A549 (cell line): ENCODE results near the gene FUT3. TPM values are rescaled to one million over a fixed set of nuclear protein-coding genes. Genes with fewer than 3 reads are reported as not detected.
A peak's percentile ranks its signal among the peaks of the same experiment; 100 is the strongest.

ENCODE experiments used
- ATAC-seq, 2 experiments: fragments of 200-7000 bp in 1 of 2; fragments of >200 bp in 1 of 2; cut with Nextera tagmentation in 1 of 2; cut with Tn5 transposase in 1 of 2; 3 replicates each; pipeline versions ENCODE4 v1.8.0 to v1.9.1; 2018 to 2020; ENCODE audit warnings: mild to moderate bottlenecking in 1 of 2, moderate library complexity in 1 of 2
- CTCF ChIA-PET: fragments of 300-600 bp; sonication (Branson Sonifier 250); formaldehyde crosslinking; extraction: SDS; loops from one replicate; lab custom pipeline; 2021; ENCODE audit warnings: antibody characterized with exemption, inconsistent platforms; lab: Yijun Ruan, JAX
- POLR2A ChIA-PET: fragments of 350-600 bp; formaldehyde crosslinking; extraction: SDS; loops from one replicate; lab custom pipeline; 2021; ENCODE audit warnings: antibody characterized with exemption, inconsistent platforms; lab: Yijun Ruan, JAX
- DNase-seq, 2 experiments: peaks; one replicate each; pipeline versions ENCODE4 v3.0.0 to v3.0.0-alpha.2; 2011 to 2016; ENCODE audit warnings: low read depth in 1 of 2, low spot score in 1 of 2
- FAIRE-seq: peaks from 2 replicates; lab custom pipeline; 2011; peaks lifted over from hg19 to GRCh38; lab: Jason Lieb, UNC
- H3K27ac ChIP-seq, 2 experiments: fragments of >200 bp; sonication (Bioruptor Twin); formaldehyde crosslinking; 3 replicates each; pipeline ENCODE4 v1.5.1; 2016 to 2017
- H3K4me1 ChIP-seq: fragments of >200 bp; sonication (Bioruptor Twin); formaldehyde crosslinking; 3 replicates; pipeline ENCODE4 v1.6.1; 2016
- H3K4me2 ChIP-seq: fragments of >200 bp; sonication (Bioruptor Twin); formaldehyde crosslinking; 3 replicates; pipeline ENCODE4 v1.6.1; 2016
- H3K4me3 ChIP-seq: fragments of >200 bp; sonication (Bioruptor Twin); formaldehyde crosslinking; 3 replicates; pipeline ENCODE4 v1.5.1; 2016
- H3K9me3 ChIP-seq: fragments of >200 bp; sonication (Bioruptor Twin); formaldehyde crosslinking; 3 replicates; pipeline ENCODE4 v1.6.1; 2016
- BHLHE40 ChIP-seq: IDR thresholded peaks from 2 replicates; pipeline ENCODE4 v1.6.1; 2012; ENCODE audit warnings: low read depth, low read length, inconsistent platforms
- CBX2 ChIP-seq: fragments of 200-600 bp; sonication (generic); IDR thresholded peaks from 2 replicates; pipeline ENCODE4 v1.6.1; 2016; ENCODE audit warnings: low read depth, mild to moderate bottlenecking, borderline replicate concordance
- CBX8 ChIP-seq: fragments of 200-600 bp; sonication (generic); IDR thresholded peaks from 2 replicates; pipeline ENCODE4 v1.6.1; 2016
- CEBPB ChIP-seq, 2 experiments: fragments of >200 bp in 1 of 2; sonication (Bioruptor Twin) in 1 of 2; formaldehyde crosslinking in 1 of 2; IDR thresholded peaks; 2 replicates each; pipeline ENCODE4 v1.6.1; 2012 to 2016
- CHD2 ChIP-seq: fragments of 150-350 bp; IDR thresholded peaks from 2 replicates; pipeline ENCODE4 v1.6.1; 2014; ENCODE audit warnings: low read length; ENCODE audit not compliant: partially characterized antibody
- CHD4 ChIP-seq: fragments of 200-600 bp; sonication (generic); IDR thresholded peaks from 2 replicates; pipeline ENCODE4 v1.6.1; 2016; ENCODE audit warnings: antibody characterized with exemption, mild to moderate bottlenecking, borderline replicate concordance
- EHF ChIP-seq: fragments of 250-450 bp; sonication (Bioruptor Pico); IDR thresholded peaks from 2 replicates; pipeline ENCODE4 v1.5.0; 2020; ENCODE audit warnings: mild to moderate bottlenecking
- EHMT2 ChIP-seq: fragments of 200-600 bp; sonication (generic); IDR thresholded peaks from 2 replicates; pipeline ENCODE4 v1.6.1; 2016; ENCODE audit warnings: antibody characterized with exemption, low read depth, mild to moderate bottlenecking, moderate library complexity
- EP300 ChIP-seq, 2 experiments: fragments of >200 bp; sonication (Bioruptor Twin); formaldehyde crosslinking; IDR thresholded peaks; 2 replicates in 1 of 2; 3 replicates in 1 of 2; pipeline ENCODE4 v1.6.1; 2016 to 2017
- ESRRA ChIP-seq: fragments of 150-350 bp; IDR thresholded peaks from 2 replicates; pipeline ENCODE4 v1.6.1; 2014; ENCODE audit warnings: mild to moderate bottlenecking, low read length, borderline replicate concordance
- HDAC2 ChIP-seq: fragments of 200-600 bp; sonication (generic); IDR thresholded peaks from 2 replicates; pipeline ENCODE4 v1.6.1; 2016
- HEYL ChIP-seq: fragments of 250-450 bp; sonication (Bioruptor Pico); IDR thresholded peaks from 2 replicates; pipeline ENCODE4 v1.8.0; 2021; ENCODE audit warnings: mild to moderate bottlenecking, moderate library complexity
- HOXB13 ChIP-seq: fragments of 250-450 bp; sonication (Bioruptor Pico); IDR thresholded peaks from 2 replicates; pipeline ENCODE4 v1.5.0; 2020; ENCODE audit warnings: low read depth, mild to moderate bottlenecking, moderate library complexity
- JUN ChIP-seq, 2 experiments: fragments of >200 bp; sonication (Bioruptor Twin); formaldehyde crosslinking; IDR thresholded peaks; 2 replicates in 1 of 2; 3 replicates in 1 of 2; pipeline ENCODE4 v1.6.1; 2016 to 2017
- JUNB ChIP-seq: fragments of >200 bp; sonication (Bioruptor Twin); formaldehyde crosslinking; IDR thresholded peaks from 2 replicates; pipeline ENCODE4 v1.6.1; 2016
- KDM1A ChIP-seq: fragments of 200-600 bp; sonication (generic); IDR thresholded peaks from 2 replicates; pipeline ENCODE4 v1.6.1; 2016; ENCODE audit warnings: low read depth, mild to moderate bottlenecking
- MAZ ChIP-seq: fragments of 150-350 bp; IDR thresholded peaks from 2 replicates; pipeline ENCODE4 v1.6.1; 2014; ENCODE audit warnings: antibody characterized with exemption, low read depth, low read length, borderline replicate concordance
- NPAS2 ChIP-seq: fragments of 250-450 bp; sonication (Bioruptor Pico); IDR thresholded peaks from 2 replicates; pipeline ENCODE4 v1.8.0; 2022; ENCODE audit warnings: mild to moderate bottlenecking, moderate library complexity, borderline replicate concordance
- POLR2A ChIP-seq: IDR thresholded peaks from 2 replicates; pipeline ENCODE4 v1.6.1; 2012; ENCODE audit warnings: mild to moderate bottlenecking, low read length
- ZFP36 ChIP-seq: fragments of 450-650 bp; IDR thresholded peaks from 2 replicates; pipeline ENCODE4 v1.6.1; 2014; ENCODE audit warnings: borderline replicate concordance; ENCODE audit not compliant: partially characterized antibody
- ZSCAN20 ChIP-seq: fragments of 250-450 bp; sonication (Bioruptor Pico); IDR thresholded peaks from 2 replicates; pipeline ENCODE4 v1.8.0; 2022; ENCODE audit warnings: mild to moderate bottlenecking, moderate library complexity
- WGBS: methylation state at CpG from one replicate; pipeline ENCODE4 v1.1.6; 2017; ENCODE audit errors: missing lambda C conversion rate; 5-methylcytosine and 5-hydroxymethylcytosine counted together
- polyA plus RNA-seq, 4 experiments: library from polyadenylated mRNA; depleted of rRNA in 3 of 4; stranded (reverse); fragments of >200 nt; fragmentation: RNase III in 1 of 4; extraction: RNeasy Plus Mini Kit Qiagen cat#74134 plus additional on column Dnase treatment in 1 of 4; gene quantifications; 2 replicates in 3 of 4; 3 replicates in 1 of 4; pipeline ENCODE4 v1.2.3, GENCODE V29; 2011 to 2017
- TF ChIP-seq, protein P1 (sequence below): IDR thresholded peaks from 2 replicates; pipeline ENCODE4 v1.6.1; 2012
- TF ChIP-seq, protein P2 (sequence below): fragments of >200 bp; sonication (Bioruptor Twin); formaldehyde crosslinking; IDR thresholded peaks from 2 replicates; pipeline ENCODE4 v1.6.1; 2016
- TF ChIP-seq, protein P3 (sequence below): IDR thresholded peaks from 2 replicates; pipeline ENCODE4 v1.6.1; 2012
- TF ChIP-seq, protein P4 (sequence below): fragments of 250-450 bp; sonication (Bioruptor Pico); IDR thresholded peaks from 2 replicates; pipeline ENCODE4 v1.5.0; 2020; ENCODE audit warnings: low read depth, mild to moderate bottlenecking, moderate library complexity

The FUT3 gene
- polyA plus RNA-seq, 2 of the 4 experiments (the other 2 are of a cell fraction) = 0.09 TPM

DNA sequence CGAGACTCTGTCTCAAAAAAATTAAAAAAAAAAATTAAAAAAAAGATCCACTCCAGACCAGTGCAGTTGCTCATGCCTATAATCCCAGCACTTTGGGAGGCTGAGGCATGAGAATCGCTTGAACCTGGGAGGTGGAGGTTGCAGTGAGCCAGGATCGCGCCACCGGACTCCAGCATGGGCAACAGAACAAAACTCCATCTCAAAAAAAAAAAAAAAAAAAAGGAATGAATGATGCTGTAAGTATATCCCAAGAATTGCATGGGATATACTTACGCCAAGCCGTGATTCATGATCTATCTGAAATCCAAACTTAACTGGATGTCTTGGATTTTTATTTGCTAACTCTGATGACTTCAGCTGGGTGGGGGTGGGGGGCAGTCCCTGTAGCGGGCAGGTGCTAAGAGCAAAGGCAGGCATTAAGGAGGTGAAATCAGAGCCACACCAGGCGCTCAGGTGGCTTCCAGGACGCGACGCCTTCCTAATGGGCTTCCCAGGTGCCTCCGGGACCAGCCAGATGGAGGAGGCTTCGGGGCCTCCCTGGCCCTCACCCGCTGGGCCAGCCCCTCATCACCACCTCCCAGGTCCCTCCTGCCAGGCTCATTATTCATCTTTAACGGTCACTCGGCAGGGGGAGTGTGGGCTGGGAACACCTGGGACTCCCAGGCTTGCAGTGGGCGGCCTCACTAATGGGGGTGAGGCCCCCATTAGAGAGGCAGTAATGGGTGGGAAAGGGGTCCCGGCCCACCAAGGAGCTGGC lies 30.5 kb upstream of the FUT3 start:
- 73% methylated on average over 15 of the region's 19 CpGs for WGBS
- CTCF ChIA-PET = interaction anchor here (0.9 to 1.5 kb wide), 2 partner anchors 78 to 108 kb away, joined by 3 to 4 read pairs; no protein-coding TSS in a partner anchor
- no peak for FAIRE-seq

DNA sequence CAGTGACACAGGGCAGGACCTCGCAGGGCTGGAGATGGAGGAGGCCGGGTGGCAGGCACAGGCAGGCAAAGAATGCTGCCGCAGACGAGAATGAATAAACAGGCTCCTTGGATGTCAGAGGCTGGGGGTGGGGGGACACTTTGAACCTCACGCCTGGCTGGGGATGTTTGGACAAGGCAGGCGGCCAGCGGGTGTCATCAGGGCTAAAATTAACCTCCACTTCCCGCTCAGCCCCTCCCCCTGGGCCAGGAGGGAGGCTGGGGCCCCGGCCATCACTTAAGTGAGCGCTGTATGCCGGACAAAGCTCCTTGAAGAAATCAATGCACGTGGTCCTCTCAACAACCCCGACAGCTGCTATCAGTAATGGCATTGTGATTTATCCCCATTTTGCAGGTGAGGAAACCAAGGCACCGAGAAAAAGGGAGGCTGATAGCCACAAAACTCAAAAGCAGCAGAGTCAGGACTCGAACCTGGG lies 29.4 kb upstream of the FUT3 start:
- DNase-seq (peak in 1 of 2 experiments; percentile 63), FAIRE-seq (no peak), ATAC-seq (peak; percentile 44 to 59; a peak in 4 of 6 replicates)
- Histone ChIP-seq H3K4me2 (peak overlapping the region; percentile 70), H3K4me1 (peaks cover 38% of the 10 kb centered on the region), H3K9me3 (no peaks in the 10 kb centered on the region), H3K27ac (peak overlapping the region; percentile 67 to 72), H3K4me3 (no peak overlapping the region)
- ChIA-PET POLR2A (no interaction called here), CTCF (interaction anchor here (1.5 kb wide), 1 partner anchor 77 kb away, joined by 4 read pairs; no protein-coding TSS in a partner anchor)
- 27% methylated on average over 11 of the region's 15 CpGs for WGBS
- 0 out of 2 replicates have a peak, but pooled peaks have one; percentile 45 for TF ChIP-seq HDAC2
- peak; percentile 16 to 37; a peak in 2 of 5 replicates for TF ChIP-seq EP300 (IDR thresholded peaks at IDR 0.05)
- 0 out of 2 replicates have a peak, but pooled peaks have one; percentile 50 for TF ChIP-seq KDM1A
- no peak for TF ChIP-seq EHMT2
- TF ChIP-seq, protein P1, sequence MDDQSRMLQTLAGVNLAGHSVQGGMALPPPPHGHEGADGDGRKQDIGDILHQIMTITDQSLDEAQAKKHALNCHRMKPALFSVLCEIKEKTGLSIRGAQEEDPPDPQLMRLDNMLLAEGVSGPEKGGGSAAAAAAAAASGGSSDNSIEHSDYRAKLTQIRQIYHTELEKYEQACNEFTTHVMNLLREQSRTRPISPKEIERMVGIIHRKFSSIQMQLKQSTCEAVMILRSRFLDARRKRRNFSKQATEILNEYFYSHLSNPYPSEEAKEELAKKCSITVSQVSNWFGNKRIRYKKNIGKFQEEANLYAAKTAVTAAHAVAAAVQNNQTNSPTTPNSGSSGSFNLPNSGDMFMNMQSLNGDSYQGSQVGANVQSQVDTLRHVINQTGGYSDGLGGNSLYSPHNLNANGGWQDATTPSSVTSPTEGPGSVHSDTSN = no peak
- no peak for TF ChIP-seq CHD4
- TF ChIP-seq JUN (IDR thresholded peaks at IDR 0.05) = peak in 1 of 2 experiments; percentile 33; a peak in 1 of 5 replicates
- TF ChIP-seq, protein P2, sequence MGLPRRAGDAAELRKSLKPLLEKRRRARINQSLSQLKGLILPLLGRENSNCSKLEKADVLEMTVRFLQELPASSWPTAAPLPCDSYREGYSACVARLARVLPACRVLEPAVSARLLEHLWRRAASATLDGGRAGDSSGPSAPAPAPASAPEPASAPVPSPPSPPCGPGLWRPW = no peak
- no peak for TF ChIP-seq HEYL (CRISPR knock-in tag)

More for the DNA sequence above, 30.5 kb upstream of the FUT3 start:
- H3K4me1 ChIP-seq = peaks cover 38% of the 10 kb centered on the region
- DNase-seq (no peak), ATAC-seq (no peak)
- TF ChIP-seq KDM1A (no peak), JUN (IDR thresholded peaks at IDR 0.05) (no peak), HDAC2 (no peak)
- TF ChIP-seq, protein P1 = no peak
- TF ChIP-seq, protein P3, sequence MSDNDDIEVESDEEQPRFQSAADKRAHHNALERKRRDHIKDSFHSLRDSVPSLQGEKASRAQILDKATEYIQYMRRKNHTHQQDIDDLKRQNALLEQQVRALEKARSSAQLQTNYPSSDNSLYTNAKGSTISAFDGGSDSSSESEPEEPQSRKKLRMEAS = no peak
- H3K27ac ChIP-seq = peak overlapping the region; percentile 67 to 72; a peak in 5 of 6 replicates
- no peak overlapping the region for H3K4me2 ChIP-seq
- POLR2A ChIA-PET = interaction anchor here (1.1 kb wide), 1 partner anchor 54 kb away, joined by 3 read pairs; no protein-coding TSS in a partner anchor
- no peaks in the 10 kb centered on the region for H3K9me3 ChIP-seq
- H3K4me3 ChIP-seq = no peak overlapping the region

DNA sequence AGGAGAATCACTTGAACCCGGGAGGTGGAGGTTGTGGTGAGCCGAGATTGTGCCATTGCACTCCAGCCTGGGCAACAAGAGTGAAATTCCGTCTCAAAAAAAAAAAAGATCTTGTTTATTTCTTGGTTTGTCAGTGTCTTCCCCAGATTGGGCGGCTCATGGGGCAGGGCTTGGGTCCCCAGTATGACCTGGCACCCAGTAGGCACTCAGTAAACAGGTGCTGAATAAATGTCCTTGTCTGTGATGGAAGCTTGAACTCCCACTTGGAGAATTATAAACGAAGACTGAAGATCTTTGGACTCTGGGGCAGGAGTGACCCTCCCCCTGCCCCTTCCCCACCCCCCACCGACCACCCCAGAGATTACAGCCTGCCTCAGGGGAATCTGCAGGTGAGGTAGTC lies 28.9 kb upstream of the FUT3 start:
- WGBS = 32% methylated on average over 5 of the region's 6 CpGs
- no peak for FAIRE-seq
- H3K27ac ChIP-seq = peak overlapping the region; percentile 67 to 72
- TF ChIP-seq CHD2 = no peak
- H3K4me1 ChIP-seq = peaks cover 42% of the 10 kb centered on the region
- DNase-seq = no peak
- ChIA-PET CTCF (interaction anchor here (1.5 kb wide), 1 partner anchor 76 kb away, joined by 4 read pairs; no protein-coding TSS in a partner anchor), POLR2A (no interaction called here)
- no peak overlapping the region for H3K4me3 ChIP-seq
- H3K4me2 ChIP-seq = peak overlapping the region; percentile 70
- ATAC-seq = no peak
- no peaks in the 10 kb centered on the region for H3K9me3 ChIP-seq

DNA sequence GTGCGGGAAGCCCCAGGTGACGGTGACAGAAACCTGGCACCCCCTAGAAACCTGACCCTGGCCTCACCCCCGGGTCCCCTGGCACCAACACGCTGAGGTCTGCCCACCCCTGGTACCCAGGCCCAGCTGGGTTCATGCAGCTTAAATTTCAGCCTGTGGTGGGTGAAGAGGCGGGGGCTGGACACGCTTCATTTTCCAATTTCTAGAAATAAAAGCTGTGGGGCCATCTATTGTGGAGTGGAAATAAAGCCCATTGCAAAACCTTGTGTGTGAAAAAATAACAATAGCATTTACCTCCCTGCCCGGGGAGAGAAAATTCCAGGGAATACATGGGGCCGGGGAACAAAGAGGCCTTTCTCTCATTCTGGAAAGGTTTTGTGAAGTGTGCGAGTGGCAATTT lies 26.6 kb upstream of the FUT3 start:
- CTCF ChIA-PET = interaction anchor here (0.8 to 1.6 kb wide), 2 partner anchors 55 to 74 kb away, joined by 3 read pairs; no protein-coding TSS in a partner anchor
- WGBS = 78% methylated on average over 3 of the region's 9 CpGs
- DNase-seq = no peak
- no peak overlapping the region for H3K27ac ChIP-seq
- no peak overlapping the region for H3K4me3 ChIP-seq
- no peak for TF ChIP-seq CBX8
- no peak for TF ChIP-seq HDAC2
- no peak for TF ChIP-seq BHLHE40
- TF ChIP-seq ZFP36 = no peak
- no peak for TF ChIP-seq HEYL (CRISPR knock-in tag)
- no peak for TF ChIP-seq EHF
- TF ChIP-seq, protein P4, sequence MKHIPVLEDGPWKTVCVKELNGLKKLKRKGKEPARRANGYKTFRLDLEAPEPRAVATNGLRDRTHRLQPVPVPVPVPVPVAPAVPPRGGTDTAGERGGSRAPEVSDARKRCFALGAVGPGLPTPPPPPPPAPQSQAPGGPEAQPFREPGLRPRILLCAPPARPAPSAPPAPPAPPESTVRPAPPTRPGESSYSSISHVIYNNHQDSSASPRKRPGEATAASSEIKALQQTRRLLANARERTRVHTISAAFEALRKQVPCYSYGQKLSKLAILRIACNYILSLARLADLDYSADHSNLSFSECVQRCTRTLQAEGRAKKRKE = no peak
- TF ChIP-seq JUNB = no peak
- no peak for TF ChIP-seq POLR2A
- no peak for TF ChIP-seq MAZ
- TF ChIP-seq ZSCAN20 (CRISPR knock-in tag) = no peak
- no peak for TF ChIP-seq CBX2
- TF ChIP-seq NPAS2 (CRISPR knock-in tag) = no peak
- TF ChIP-seq HOXB13 (CRISPR knock-in tag) = no peak
- no peak for TF ChIP-seq ESRRA
- no peak for TF ChIP-seq CEBPB (IDR thresholded peaks at IDR 0.05)
- TF ChIP-seq, all 56 proteins: peak for 0
- FAIRE-seq (no peak), ATAC-seq (no peak)
- peaks cover 44% of the 10 kb centered on the region for H3K4me1 ChIP-seq
- no peaks in the 10 kb centered on the region for H3K9me3 ChIP-seq
- POLR2A ChIA-PET = no interaction called here
- H3K4me2 ChIP-seq = no peak overlapping the region
